Middle frontal gyrus (tissue), 1 donor: ENCODE data around the gene TRIOBP.
"Not testable (repeated sequence)": the region's sequence is repeated elsewhere in the genome, so short reads cannot be mapped to it uniquely, and the experiment has no call there.

Source experiments
- DNase-seq: peaks from one replicate; pipeline ENCODE4 v3.0.0-alpha.2; 2015; ENCODE audit warnings: low spot score; ENCODE audit errors: extremely low spot score

TRIOBP gene

DNA sequence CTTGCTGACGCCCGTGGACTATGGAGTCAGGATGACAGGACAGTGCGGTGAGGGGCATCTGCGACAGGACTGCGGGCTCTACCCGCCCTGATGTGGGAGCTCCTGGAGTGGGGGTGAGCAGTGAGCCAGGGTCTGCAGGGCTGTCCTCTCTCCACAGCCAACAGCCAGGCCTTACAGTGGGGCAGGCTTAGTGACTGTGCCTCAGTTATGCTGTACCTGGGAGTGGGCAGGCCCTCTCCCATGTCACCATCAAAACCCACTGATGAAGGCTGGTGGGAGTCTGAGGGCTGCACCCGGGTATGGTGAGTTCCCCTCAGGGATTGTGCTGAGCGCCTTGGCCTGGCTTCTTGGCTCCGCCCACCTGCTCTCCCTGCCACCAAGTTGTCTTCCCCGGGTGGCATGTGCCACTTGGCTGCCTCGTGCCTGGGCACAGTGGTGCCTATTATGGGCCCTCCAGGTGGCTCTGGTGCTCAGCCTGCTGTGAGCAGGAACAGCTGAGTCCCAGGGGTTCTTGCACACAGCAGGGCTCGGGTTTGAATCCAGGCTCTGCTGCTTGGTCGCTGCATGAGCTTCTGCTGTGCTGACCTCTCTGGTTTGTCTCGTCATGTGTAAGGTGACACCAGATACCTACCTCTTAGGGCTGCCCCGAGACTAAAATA is 4.1 kb upstream of the TRIOBP start:
- DNase-seq: no peak

DNA sequence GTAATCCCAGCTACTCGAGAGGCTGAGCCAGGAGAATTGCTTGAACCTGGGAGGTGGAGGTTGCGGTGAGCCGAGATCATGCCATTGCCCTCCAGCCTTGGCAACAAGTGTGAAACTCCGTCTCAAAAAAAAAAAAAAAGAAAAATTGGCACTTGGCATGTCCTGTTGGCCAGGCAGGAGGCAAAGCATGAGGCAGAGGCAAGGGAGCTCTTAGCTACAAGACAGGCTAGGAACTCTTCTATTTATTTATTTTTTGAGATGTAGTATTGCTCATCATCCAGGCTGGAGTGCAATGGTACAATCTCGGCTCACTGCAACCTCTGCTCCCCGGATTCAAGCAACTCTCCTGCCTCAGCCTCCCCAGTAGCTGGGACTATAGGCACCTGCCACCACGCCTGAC is 2.7 kb upstream of the TRIOBP start:
- not testable (repeated sequence) for DNase-seq

GRCh38 chr22:37696260-37696656 is 590 bp upstream of the TRIOBP start:
- not testable (repeated sequence) for DNase-seq

- no peak for DNase-seq
Observed at GRCh38 chr22:37697538-37697835, 639 bp downstream of the TRIOBP start.

GRCh38 chr22:37701141-37701786 is 4.4 kb downstream of the TRIOBP start:
- DNase-seq: no peak

DNA sequence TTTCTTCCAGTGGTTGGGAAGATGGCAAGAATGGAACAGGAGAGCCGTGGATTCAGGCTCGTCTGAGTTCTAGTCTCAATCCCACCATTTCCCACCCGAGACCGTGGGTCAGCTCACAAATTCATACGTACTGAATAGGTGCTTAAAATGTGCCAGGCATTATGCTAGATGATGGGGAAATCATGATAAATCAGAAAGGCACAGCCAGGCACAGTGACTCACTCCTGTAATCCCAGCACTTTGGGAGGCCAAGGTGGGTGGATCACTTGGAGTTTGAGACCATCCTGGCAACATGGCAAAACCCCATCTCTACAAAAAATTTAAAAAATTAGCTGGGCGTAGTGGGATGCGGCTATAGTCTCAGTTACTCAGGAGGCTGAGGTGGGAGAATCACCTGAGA is 7.1 kb downstream of the TRIOBP start:
- no peak for DNase-seq

- no peak for DNase-seq
Observed at GRCh38 chr22:37704645-37705044, 7.8 kb downstream of the TRIOBP start.

DNA sequence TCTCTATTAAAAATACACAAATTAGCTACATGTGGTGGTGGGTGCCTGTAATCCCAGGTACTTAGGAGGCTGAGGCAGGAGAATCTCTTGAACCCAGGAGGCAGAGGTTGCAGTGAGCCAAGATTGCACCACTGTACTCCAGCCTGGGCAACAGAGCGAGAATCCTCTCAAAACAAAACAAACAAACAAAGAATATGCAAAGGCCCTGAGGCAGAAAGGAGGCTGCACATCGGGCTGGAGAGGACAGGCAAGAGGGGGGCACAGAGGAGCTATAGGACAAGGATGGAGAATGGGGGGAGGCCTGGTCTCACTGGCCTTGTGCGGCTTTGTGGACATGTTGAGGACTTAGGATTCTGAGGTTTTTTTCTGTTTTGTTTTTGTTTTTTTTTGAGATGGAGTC is 8.4 kb downstream of the TRIOBP start:
- no peak for DNase-seq

GRCh38 chr22:37708580-37709444 is 12.0 kb downstream of the TRIOBP start:
- no peak for DNase-seq

DNA sequence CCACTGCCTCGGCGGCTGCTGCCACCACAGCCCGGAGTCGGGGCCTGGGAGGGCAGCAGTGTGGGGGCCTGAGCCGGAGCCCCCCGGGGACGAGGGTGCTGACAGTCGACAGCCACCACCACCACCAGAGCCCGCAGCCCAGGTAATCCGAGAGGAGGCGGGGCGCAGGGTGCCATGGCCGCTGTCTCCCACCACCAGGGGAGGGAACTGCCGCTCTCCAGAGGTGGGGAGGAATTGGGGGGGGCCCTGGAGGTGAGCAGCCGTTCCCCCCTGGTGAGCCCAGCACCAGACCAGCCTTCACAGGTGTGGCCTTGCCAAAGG is 12.6 kb downstream of the TRIOBP start:
- no peak for DNase-seq

- DNase-seq: no peak
Observed at GRCh38 chr22:37710675-37711074, 13.8 kb downstream of the TRIOBP start.

GRCh38 chr22:37711490-37711889 is 14.6 kb downstream of the TRIOBP start:
- DNase-seq: no peak

DNA sequence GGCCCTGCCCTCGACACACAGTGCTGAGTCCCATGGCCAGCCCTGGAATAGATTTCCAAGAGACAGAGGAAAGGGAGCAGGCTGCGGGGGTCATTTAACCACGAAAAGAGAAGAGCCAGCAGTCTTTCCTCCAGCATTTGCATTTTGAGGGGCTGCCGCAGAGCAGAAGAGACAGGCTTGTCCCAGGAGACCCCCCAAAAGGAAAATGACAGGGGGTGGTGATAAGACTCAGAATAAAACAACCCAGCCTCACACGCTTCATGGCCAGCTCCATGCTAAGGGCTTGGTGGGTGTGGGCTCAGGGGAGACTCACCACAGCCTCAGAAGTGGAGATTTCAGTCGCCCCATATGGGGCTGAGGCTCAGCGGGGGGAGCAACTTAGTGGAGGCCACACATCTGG is 16.9 kb downstream of the TRIOBP start:
- no peak for DNase-seq

DNA sequence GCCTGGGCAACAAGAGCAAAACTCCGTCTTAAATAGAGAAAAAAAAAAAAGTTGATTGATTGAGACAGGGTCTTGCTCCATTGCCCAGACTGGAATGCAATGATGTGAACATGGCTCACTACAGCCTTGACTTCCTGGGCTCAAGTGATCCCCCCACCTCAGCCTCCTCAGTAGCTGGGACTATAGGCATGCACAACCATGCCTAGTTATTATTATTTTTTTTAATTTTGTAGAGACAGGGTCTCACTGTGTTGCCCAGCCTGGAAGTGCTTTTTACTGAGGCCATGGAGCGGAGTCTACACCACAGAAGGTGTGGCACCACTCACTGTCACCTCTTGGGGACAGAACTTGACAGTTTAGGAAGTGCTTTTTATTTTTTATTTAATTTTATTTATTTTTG is 17.8 kb downstream of the TRIOBP start:
- no peak for DNase-seq

GRCh38 chr22:37715760-37716159 is 18.9 kb downstream of the TRIOBP start:
- no peak for DNase-seq

GRCh38 chr22:37716708-37717107 is 19.9 kb downstream of the TRIOBP start:
- DNase-seq: no peak

GRCh38 chr22:37717235-37717634 is 20.4 kb downstream of the TRIOBP start:
- DNase-seq: not testable (repeated sequence)

DNA sequence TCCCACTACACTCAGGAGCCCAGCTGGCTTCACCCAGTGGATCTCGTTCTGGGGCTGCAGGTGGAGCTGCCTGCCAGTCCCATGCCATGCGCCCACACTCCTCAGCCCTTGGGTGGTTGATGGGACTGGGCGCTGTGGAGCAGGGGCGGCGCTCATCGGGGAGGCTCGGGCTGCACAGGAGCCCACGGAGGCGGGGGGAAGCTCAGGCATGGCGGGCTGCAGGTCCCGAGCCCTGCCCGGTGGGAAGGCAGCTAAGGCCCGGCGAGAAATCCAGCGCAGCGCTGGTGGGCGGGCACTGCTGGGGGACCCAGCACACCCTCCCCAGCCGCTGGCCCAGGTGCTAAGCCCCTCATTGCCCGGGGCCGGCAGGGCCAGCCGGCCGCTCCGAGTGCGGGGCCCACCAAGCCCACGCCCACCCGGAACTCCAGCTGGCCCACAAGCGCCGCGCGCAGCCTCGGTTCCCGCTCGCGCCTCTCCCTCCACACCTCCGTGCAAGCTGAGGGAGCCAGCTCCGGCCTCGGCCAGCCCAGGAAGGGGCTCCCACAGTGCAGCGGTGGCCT is 21.0 kb downstream of the TRIOBP start:
- not testable (repeated sequence) for DNase-seq

DNA sequence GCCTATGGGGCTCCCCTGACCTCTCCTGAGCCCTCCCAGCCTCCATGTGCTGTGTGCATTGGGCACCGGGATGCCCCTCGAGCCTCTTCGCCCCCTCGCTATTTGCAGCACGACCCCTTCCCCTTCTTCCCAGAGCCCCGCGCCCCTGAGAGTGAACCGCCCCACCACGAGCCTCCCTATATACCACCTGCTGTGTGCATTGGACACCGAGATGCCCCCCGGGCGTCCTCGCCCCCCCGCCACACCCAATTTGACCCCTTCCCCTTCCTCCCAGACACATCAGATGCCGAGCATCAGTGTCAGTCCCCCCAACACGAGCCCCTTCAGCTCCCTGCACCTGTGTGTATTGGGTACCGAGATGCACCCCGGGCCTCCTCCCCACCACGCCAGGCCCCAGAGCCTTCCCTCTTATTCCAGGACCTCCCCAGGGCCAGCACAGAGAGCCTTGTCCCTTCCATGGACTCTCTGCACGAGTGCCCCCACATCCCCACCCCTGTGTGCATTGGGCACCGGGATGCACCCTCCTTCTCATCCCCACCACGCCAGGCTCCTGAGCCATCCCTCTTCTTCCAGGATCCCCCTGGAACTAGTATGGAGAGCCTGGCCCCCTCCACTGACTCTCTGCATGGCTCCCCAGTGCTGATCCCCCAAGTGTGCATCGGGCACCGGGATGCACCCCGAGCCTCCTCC is 28.8 kb downstream of the TRIOBP start:
- no peak for DNase-seq

- DNase-seq: no peak
Observed at GRCh38 chr22:37726241-37726887, 29.5 kb downstream of the TRIOBP start.

DNA sequence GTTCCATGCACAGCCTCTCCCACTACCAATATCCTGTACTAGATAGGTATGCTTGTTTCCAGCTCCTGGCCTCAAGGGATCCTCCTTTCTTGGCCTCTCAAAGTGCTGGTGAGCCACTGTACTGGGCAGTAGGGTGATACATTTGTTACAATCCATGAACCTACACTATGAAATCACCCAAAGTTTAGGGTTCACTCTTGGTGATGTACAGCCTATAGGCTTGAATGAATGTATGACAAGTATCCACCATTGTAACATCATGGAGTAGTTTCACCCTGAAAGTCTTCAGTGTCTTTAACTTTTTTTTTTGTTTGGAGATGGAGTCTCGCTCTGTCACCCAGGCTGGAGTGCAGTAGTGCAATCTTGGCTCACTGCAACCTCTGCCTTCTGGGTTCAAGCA is 31.8 kb downstream of the TRIOBP start:
- DNase-seq: no peak
